SK-N-SH (cell line): ENCODE measurements around the gene MNX1. TPM values are rescaled to one million over a fixed set of nuclear protein-coding genes. Genes with fewer than 3 reads are reported as not detected.

Experiments
- CTCF ChIA-PET: fragments of 300-600, 350-600 bp; formaldehyde crosslinking; extraction: SDS; loops from one replicate; lab custom pipeline; 2021; lab: Yijun Ruan, JAX
- POLR2A ChIA-PET: fragments of 350-600 bp; sonication (Branson Sonifier 250); formaldehyde crosslinking; extraction: SDS; loops from one replicate; lab custom pipeline; 2020; ENCODE audit warnings: antibody characterized with exemption, inconsistent platforms; lab: Yijun Ruan, JAX
- DNase-seq: peaks from one replicate; pipeline ENCODE4 v3.0.0; 2012
- H2AFZ ChIP-seq: fragments of 200-600 bp; sonication (generic); 2 replicates; pipeline ENCODE4 v1.8.1; 2016; ENCODE audit warnings: antibody characterized with exemption, mild to moderate bottlenecking, low read depth
- H3F3A ChIP-seq: fragments of 200-600 bp; sonication (generic); replicated peaks from 2 replicates; pipeline ENCODE3; 2016; ENCODE audit warnings: antibody characterized with exemption, mild to moderate bottlenecking; ENCODE audit not compliant: insufficient read depth
- H3K27ac ChIP-seq, 2 experiments: fragments of 200-500 bp in 1 of 2; fragments of 200-600 bp in 1 of 2; sonication (Bioruptor generic) in 1 of 2; sonication (generic), shearing (Covaris generic) in 1 of 2; 2 replicates each; pipeline versions ENCODE4 v1.5.1 to v1.6.1; 2014 to 2016; ENCODE audit warnings: low read depth in 2 of 2, inconsistent platforms in 1 of 2, low read length in 1 of 2, mild to moderate bottlenecking in 1 of 2, mixed read lengths in 1 of 2
- H3K27me3 ChIP-seq: fragments of 200-600 bp; sonication (generic), shearing (Covaris generic); 2 replicates; pipeline ENCODE4 v1.6.1; 2016; ENCODE audit warnings: mixed run types; ENCODE audit not compliant: insufficient read depth
- H3K36me3 ChIP-seq, 2 experiments: fragments of 200-500 bp in 1 of 2; fragments of 200-600 bp in 1 of 2; sonication (Bioruptor generic) in 1 of 2; sonication (generic) in 1 of 2; replicated peaks in 1 of 2; 2 replicates each; pipeline versions ENCODE3 to v1.5.1; 2014 to 2016; ENCODE audit warnings: low read length in 1 of 2, mild to moderate bottlenecking in 1 of 2; ENCODE audit not compliant: insufficient read depth in 2 of 2, control insufficient read depth in 1 of 2
- H3K4me1 ChIP-seq, 2 experiments: fragments of 200-500 bp in 1 of 2; fragments of 200-600 bp in 1 of 2; sonication (Bioruptor generic) in 1 of 2; sonication (generic), shearing (Covaris generic) in 1 of 2; 2 replicates each; pipeline versions ENCODE4 v1.5.1 to v1.6.1; 2014 to 2016; ENCODE audit warnings: low read depth in 1 of 2, low read length in 1 of 2, mixed run types in 1 of 2; ENCODE audit not compliant: insufficient read depth in 2 of 2, control insufficient read depth in 1 of 2
- H3K4me2 ChIP-seq: fragments of 200-600 bp; sonication (generic), shearing (Covaris generic); 2 replicates; pipeline ENCODE4 v1.6.1; 2017; ENCODE audit warnings: mixed run types
- H3K4me3 ChIP-seq, 2 experiments: fragments of 200-500 bp in 1 of 2; fragments of 200-600 bp in 1 of 2; sonication (Bioruptor generic) in 1 of 2; sonication (generic), shearing (Covaris generic) in 1 of 2; 2 replicates each; pipeline versions ENCODE4 v1.5.1 to v1.8.1; 2014 to 2016; ENCODE audit warnings: low read depth in 2 of 2, inconsistent platforms in 1 of 2, low read length in 1 of 2, mild to moderate bottlenecking in 1 of 2, mixed read lengths in 1 of 2, moderate library complexity in 1 of 2
- H3K79me2 ChIP-seq: fragments of 200-600 bp; sonication (generic); 2 replicates; pipeline ENCODE4 v1.8.1; 2017; ENCODE audit warnings: mild to moderate bottlenecking; ENCODE audit not compliant: insufficient read depth
- H3K9ac ChIP-seq: fragments of 200-600 bp; sonication (generic); 2 replicates; pipeline ENCODE4 v1.6.1; 2017; ENCODE audit warnings: mixed run types
- H3K9me2 ChIP-seq: fragments of 200-600 bp; sonication (generic); 2 replicates; pipeline ENCODE4 v1.6.1; 2017; ENCODE audit warnings: mixed run types
- H3K9me3 ChIP-seq: fragments of 200-600 bp; sonication (generic); 2 replicates; pipeline ENCODE4 v1.6.1; 2017; ENCODE audit warnings: mixed run types, mild to moderate bottlenecking, moderate library complexity
- H4K20me1 ChIP-seq: fragments of 200-600 bp; sonication (generic); 2 replicates; pipeline ENCODE4 v1.6.1; 2017; ENCODE audit warnings: mild to moderate bottlenecking, mixed run types; ENCODE audit not compliant: insufficient read depth
- GATA2 ChIP-seq: sonication (generic); formaldehyde crosslinking; IDR thresholded peaks from 2 replicates; pipeline ENCODE4 v1.5.0; 2020; ENCODE audit warnings: mild to moderate bottlenecking, missing genetic modification reagents
- NRF1 ChIP-seq: IDR thresholded peaks from 2 replicates; pipeline ENCODE4 v1.6.1; 2012; ENCODE audit warnings: low read depth, mild to moderate bottlenecking, low read length
- POLR2AphosphoS5 ChIP-seq: IDR thresholded peaks from 2 replicates; pipeline ENCODE4 v1.6.1; 2012; ENCODE audit warnings: low read depth, low read length
- RAD21 ChIP-seq: IDR thresholded peaks from 2 replicates; pipeline ENCODE4 v1.6.1; 2012; ENCODE audit warnings: mild to moderate bottlenecking, low read length
- RXRA ChIP-seq: IDR thresholded peaks from 2 replicates; pipeline ENCODE4 v1.4.0; 2012; ENCODE audit warnings: low read depth, mild to moderate bottlenecking, borderline replicate concordance
- SIN3A ChIP-seq: IDR thresholded peaks from 2 replicates; pipeline ENCODE4 v1.6.1; 2012; ENCODE audit warnings: low read depth, mild to moderate bottlenecking, low read length, moderate library complexity, borderline replicate concordance
- YY1 ChIP-seq: IDR thresholded peaks from 2 replicates; pipeline ENCODE4 v1.4.0; 2012; ENCODE audit warnings: low read depth, mild to moderate bottlenecking
- WGBS: methylation state at CpG from one replicate; pipeline ENCODE4 v1.1.6; 2017; ENCODE audit warnings: low lambda C conversion rate; 5-methylcytosine and 5-hydroxymethylcytosine counted together
- polyA plus RNA-seq, 3 experiments: library from polyadenylated mRNA; depleted of rRNA; stranded (reverse); fragments of >200 nt; gene quantifications; 2 replicates each; pipeline ENCODE4 v1.2.3, GENCODE V29; 2012
- TF ChIP-seq, protein P1 (sequence below): IDR thresholded peaks from 2 replicates; pipeline ENCODE4 v1.6.1; 2012; ENCODE audit warnings: mild to moderate bottlenecking, low read depth, low read length, moderate library complexity
- TF ChIP-seq, protein P2 (sequence below): IDR thresholded peaks from 2 replicates; pipeline ENCODE4; 2012
- TF ChIP-seq, protein P3 (sequence below): fragments of 200-600 bp; sonication (generic); IDR thresholded peaks from 2 replicates; pipeline ENCODE4 v1.6.1; 2017; ENCODE audit warnings: antibody characterized with exemption, mild to moderate bottlenecking, moderate library complexity
- TF ChIP-seq, protein P4 (sequence below): fragments of 150-350 bp; IDR thresholded peaks from 2 replicates; pipeline ENCODE4 v1.6.1; 2016; ENCODE audit warnings: mild to moderate bottlenecking, low read depth, low read length

The MNX1 gene
- polyA plus RNA-seq, 1 of the 3 experiments (the other 2 are of a cell fraction): not detected

DNA sequence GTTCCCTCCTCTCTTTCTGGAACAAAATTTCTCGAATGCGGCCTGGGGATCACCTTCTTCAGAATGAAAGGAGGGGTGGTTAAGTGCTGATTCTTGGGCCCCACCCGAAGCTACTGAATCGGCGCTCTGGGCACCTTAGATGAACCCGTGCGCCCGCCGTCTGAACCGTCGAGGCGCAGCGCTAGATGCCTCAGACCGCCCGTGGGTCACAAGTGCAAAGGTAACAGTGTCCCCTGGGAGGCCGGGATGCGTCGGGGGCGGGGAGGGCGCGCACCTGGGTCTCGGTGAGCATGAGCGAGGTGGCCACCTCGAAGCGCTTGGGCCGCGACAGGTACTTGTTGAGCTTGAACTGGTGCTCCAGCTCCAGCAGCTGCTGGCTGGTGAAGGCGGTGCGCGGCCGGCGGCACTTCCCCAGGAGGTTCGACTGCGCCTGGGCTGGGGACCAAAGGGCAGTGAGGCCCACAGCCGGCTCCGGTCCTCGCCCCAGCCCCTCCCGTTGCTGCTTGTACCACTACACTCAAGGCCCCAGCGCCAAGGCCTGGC, 4.2 kb downstream of the MNX1 start:
- CTCF ChIA-PET: interaction anchor here (0.9 to 2.7 kb wide), 5 partner anchors 10 to 267 kb away, joined by 3 to 9 read pairs (median 4); no protein-coding TSS in a partner anchor
- Histone ChIP-seq H3K36me3 (no peaks in the 10 kb centered on the region), H4K20me1 (peaks cover 11% of the 10 kb centered on the region), H3K4me2 (no peak overlapping the region), H3K9me2 (no peaks in the 10 kb centered on the region), H3K79me2 (no peaks in the 10 kb centered on the region), H3K27me3 (peaks cover 96% of the 10 kb centered on the region), H3K4me3 (no peak overlapping the region), H3K9ac (no peak overlapping the region), H2AFZ (no peak overlapping the region), H3K9me3 (no peaks in the 10 kb centered on the region), H3F3A (peaks cover 3% of the 10 kb centered on the region), H3K27ac (no peak overlapping the region), H3K4me1 (peaks cover 10 to 15% of the 10 kb centered on the region in 2 experiments; a peak in 3 of 4 replicates)
- POLR2A ChIA-PET: interaction anchor here (0.6 kb wide), 1 partner anchor 227 kb away, joined by 4 read pairs; no protein-coding TSS in a partner anchor
- peak; percentile 47 for DNase-seq
- 28% methylated on average over 16 of the region's 39 CpGs for WGBS
- TF ChIP-seq, protein P1, sequence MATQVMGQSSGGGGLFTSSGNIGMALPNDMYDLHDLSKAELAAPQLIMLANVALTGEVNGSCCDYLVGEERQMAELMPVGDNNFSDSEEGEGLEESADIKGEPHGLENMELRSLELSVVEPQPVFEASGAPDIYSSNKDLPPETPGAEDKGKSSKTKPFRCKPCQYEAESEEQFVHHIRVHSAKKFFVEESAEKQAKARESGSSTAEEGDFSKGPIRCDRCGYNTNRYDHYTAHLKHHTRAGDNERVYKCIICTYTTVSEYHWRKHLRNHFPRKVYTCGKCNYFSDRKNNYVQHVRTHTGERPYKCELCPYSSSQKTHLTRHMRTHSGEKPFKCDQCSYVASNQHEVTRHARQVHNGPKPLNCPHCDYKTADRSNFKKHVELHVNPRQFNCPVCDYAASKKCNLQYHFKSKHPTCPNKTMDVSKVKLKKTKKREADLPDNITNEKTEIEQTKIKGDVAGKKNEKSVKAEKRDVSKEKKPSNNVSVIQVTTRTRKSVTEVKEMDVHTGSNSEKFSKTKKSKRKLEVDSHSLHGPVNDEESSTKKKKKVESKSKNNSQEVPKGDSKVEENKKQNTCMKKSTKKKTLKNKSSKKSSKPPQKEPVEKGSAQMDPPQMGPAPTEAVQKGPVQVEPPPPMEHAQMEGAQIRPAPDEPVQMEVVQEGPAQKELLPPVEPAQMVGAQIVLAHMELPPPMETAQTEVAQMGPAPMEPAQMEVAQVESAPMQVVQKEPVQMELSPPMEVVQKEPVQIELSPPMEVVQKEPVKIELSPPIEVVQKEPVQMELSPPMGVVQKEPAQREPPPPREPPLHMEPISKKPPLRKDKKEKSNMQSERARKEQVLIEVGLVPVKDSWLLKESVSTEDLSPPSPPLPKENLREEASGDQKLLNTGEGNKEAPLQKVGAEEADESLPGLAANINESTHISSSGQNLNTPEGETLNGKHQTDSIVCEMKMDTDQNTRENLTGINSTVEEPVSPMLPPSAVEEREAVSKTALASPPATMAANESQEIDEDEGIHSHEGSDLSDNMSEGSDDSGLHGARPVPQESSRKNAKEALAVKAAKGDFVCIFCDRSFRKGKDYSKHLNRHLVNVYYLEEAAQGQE: no peak
- TF ChIP-seq RXRA (no peak), GATA2 (CRISPR knock-in tag) (no peak), SIN3A (no peak), POLR2AphosphoS5 (no peak), NRF1 (no peak), RAD21 (no peak), YY1 (no peak)
- TF ChIP-seq, protein P2, sequence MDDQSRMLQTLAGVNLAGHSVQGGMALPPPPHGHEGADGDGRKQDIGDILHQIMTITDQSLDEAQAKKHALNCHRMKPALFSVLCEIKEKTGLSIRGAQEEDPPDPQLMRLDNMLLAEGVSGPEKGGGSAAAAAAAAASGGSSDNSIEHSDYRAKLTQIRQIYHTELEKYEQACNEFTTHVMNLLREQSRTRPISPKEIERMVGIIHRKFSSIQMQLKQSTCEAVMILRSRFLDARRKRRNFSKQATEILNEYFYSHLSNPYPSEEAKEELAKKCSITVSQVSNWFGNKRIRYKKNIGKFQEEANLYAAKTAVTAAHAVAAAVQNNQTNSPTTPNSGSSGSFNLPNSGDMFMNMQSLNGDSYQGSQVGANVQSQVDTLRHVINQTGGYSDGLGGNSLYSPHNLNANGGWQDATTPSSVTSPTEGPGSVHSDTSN: no peak
- TF ChIP-seq, protein P3, sequence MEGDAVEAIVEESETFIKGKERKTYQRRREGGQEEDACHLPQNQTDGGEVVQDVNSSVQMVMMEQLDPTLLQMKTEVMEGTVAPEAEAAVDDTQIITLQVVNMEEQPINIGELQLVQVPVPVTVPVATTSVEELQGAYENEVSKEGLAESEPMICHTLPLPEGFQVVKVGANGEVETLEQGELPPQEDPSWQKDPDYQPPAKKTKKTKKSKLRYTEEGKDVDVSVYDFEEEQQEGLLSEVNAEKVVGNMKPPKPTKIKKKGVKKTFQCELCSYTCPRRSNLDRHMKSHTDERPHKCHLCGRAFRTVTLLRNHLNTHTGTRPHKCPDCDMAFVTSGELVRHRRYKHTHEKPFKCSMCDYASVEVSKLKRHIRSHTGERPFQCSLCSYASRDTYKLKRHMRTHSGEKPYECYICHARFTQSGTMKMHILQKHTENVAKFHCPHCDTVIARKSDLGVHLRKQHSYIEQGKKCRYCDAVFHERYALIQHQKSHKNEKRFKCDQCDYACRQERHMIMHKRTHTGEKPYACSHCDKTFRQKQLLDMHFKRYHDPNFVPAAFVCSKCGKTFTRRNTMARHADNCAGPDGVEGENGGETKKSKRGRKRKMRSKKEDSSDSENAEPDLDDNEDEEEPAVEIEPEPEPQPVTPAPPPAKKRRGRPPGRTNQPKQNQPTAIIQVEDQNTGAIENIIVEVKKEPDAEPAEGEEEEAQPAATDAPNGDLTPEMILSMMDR: no peak
- TF ChIP-seq, protein P4, sequence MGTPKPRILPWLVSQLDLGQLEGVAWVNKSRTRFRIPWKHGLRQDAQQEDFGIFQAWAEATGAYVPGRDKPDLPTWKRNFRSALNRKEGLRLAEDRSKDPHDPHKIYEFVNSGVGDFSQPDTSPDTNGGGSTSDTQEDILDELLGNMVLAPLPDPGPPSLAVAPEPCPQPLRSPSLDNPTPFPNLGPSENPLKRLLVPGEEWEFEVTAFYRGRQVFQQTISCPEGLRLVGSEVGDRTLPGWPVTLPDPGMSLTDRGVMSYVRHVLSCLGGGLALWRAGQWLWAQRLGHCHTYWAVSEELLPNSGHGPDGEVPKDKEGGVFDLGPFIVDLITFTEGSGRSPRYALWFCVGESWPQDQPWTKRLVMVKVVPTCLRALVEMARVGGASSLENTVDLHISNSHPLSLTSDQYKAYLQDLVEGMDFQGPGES: no peak
